Measurements from ENCODE around the gene MACROD1.

Gene MACROD1

DNA sequence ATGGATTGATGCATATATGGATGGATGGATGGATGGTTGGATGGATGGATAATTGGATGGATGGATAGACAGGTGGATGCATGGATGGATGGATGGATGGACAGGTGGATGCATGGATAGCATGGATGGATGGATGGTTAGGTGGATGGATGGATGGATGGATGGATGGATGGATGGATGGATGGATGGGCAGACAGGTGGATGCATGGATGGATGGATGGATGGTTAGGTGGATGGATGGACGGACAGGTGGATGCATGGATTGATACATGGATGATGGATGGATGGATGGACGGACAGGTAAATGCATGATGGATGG lies 52.5 kb downstream of the MACROD1 start:
- no peak for DNase-seq (ENCODE audit: low spot score)

DNA sequence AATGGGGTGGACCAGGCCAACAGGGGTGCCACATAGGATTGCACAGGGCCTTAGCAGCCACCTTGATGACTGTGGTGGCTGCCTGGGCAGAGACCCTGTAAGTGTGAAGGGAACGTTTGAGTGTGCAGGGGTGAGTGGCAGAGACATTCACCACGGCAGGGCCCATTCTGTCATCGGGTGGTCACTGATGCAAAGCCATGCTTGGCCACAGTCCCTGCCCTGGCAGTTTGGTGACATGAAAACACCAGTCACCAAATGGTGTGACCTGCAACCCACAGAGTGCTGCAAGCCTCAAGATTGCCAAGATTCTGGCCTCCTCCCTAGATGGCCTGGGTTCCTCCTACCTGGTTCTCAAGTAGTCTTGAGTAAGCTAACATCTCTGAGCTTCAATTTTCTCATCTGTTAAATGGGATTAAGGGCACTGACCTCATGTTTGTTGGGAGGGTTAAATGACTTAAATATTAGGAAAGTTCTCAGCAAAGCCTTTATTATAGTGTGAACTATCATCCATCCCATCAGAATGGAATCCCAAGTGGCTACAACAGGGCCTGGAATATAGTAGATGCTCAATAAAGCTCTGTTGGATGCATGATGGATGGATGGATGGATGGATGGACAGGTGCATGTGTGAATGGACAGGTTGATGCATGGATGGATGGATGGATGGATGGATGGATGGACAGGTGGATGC lies 53.0 kb downstream of the MACROD1 start:
- DNase-seq (ENCODE audit: low spot score), result no peak

DNA sequence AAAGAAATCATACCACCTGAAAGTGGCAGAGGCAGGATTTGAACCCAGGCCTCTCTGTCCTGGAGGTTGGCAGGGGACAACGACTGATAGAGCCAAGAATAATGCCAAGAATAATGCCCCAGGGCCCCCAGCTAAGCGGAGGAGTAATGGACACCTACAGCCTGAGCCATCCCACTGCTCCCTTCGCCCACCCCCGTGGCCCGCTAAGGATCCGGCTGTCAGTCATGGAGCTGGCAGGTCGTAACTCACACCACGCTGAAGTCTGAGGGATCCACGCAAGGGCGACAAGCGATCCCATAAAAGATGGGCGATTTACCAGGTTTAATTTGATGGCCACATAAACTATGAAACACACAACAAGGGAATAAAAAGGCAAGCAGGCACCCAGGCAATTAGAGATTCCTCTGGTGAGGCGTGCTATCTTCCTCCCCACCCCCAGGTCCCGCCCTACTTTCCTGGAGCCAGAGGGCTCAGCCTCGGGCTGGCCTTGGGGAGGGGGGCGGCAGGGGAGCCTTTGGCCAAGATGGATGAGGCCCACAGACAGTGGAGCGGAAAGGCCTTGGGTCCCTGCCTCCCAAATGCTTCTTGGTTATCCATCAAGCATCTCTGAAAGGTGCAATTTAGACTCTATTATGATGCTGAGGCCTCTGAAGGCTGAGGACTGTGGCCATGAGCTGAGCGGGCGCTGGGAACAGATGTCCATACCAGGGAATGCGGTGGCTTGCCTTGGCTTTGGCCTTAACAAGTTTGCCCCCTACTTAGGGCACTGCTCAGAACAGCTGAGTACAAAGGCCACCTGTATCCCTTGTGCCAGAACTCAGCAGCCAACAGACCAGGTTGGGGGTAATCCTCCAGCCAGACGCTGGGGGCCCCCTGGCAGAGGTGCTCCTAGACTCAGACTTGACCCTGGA lies 55.2 kb downstream of the MACROD1 start:
- no peak for DNase-seq (ENCODE audit: low spot score)

DNA sequence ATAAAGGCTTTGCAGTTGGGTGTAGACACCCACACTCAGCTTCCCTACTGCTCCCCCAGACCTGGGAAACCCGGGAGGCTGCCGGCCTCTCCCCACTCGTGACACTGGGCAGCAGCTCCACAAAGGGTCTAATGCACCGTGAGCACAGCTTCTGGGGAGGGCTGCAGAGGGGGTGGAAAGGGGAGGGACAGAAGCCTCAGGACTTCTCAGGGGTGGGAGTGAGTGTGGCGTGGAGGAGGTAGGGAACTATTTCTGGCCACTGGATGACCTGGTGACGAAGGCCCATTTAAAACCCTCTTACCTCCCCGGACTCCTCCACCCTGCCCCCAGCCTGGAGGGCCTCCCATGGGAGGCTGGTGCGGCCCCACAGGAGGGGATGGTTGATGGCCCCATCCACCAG lies 56.6 kb downstream of the MACROD1 start:
- DNase-seq (ENCODE audit: low spot score), result no peak

DNA sequence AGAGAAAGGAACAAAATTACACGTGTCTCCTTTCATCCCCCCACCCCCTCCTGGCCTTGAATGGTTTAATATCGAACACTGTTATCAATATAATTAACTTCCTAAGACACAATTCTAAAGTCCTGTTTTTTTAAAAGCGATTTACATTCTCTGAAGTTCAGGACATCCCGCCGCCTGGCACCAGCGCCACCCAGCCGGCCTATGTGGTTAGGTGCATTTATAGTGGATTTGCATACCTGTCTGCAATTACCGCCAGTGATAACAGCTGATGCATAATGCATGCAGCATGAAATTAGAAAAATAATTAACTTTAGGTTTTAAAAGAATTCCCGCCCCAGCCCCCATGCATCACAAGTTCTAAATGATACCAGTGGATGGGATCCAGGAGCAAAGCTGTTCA lies 58.6 kb downstream of the MACROD1 start:
- no peak for DNase-seq (ENCODE audit: low spot score)

DNA sequence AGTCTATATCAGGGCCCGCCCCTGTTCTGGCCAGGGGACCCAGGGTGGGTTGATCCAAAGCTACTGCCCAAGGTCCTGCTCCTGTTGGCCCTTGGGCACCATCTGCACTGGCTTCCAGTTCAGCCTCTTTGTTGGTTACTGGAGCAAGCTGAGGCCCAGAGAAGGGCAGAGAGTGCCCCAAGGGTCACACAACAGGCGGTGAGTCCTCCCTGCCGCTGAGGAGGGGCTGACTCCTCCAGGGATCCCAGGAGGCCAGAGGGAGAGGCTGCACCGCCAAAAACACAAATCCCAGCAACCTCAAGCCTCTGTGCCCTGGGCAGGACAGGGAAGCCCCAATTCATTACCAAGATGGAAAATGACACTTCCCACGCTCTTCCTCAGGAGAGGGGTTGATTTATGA lies 61.3 kb downstream of the MACROD1 start:
- no peak for DNase-seq (ENCODE audit: low spot score)

DNA sequence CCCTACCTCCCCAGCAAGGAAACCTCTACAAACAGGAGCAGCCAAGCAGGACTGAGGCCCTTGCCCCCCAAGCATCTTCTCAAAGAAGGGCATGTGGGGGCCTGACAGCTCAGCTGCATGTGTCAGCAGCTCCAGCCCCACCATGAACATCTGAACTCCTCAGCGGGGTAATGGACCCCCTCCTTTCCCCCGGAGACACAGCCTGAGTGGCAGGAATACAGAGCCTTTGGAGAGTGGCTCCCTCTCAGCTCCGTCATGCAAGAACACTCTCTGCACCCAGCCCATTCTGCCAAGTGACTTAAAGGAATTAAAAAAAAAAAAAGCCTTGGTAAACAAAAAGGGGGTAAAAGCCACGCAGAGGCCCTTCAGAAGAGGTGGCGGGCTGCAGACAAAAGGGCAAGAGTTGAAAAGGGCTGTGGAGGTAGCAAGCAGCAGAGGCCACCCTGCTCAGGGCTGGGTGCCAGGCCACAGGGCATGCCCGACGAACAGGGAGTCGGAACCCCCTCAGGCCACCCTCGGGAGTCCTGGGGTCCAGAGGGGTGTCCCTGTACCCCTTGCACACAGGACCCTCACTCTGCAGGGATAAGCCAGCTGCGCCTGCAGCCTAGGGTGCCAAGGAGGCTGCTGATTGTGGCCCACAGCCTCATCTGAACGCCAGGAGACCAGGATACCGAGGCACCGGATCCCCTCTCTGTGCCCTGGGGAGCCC lies 62.5 kb downstream of the MACROD1 start:
- DNase-seq (ENCODE audit: low spot score), result no peak

DNA sequence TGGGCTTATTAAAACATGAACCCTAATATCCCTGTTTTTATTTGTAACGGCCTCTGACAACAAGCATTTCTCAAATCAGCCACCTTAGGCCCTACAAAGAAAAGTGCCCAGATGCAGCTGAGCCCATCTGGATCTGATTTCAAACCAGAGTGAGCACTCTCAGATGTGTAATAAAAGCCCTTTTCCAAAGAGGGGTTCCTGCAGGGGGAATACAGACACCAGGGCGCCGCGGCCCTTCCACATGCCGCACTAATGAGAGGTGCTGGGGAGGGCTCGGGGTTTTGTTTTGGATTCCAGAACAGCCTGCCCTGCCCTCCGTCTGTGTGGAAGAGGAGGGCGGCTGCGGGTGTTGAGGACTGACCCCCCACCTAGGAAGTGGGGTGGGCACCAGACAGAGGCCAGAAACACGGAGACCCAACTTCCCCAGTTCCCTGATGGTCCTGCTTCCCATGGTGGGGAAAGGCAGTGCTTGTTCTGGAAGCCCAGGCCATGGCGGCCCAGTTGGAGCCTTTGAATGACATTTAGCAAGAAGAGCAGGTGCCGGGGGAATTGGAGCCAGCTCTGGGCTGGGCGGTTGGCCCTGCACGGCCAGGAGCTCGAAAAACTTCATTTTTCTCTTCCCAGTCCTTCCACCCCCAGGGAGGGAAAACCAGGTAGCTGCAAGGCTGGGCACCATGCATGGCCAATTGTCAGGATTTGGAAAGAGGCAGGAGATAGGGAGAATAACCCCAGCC lies 63.7 kb downstream of the MACROD1 start:
- DNase-seq (ENCODE audit: low spot score), result no peak

DNA sequence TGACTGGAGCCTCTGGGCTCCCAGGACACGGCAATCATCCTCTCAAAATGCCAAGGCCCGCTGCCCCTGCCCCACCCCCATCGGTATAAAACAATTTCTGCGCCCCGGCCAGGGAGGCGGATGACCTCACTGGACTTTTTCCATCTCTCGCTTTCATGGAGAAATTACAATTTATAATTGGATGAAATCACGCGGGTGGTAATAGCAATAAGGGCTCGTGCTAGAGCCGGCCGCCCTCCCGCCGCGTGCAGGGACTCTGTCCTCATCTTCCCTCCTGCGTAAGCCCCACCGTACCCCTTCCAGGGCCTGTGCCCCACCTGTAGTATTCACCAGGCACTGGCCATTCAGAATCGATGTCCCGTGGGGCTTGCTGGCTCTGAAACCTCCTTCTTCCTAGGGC lies 64.5 kb downstream of the MACROD1 start:
- DNase-seq (ENCODE audit: low spot score), result no peak

DNA sequence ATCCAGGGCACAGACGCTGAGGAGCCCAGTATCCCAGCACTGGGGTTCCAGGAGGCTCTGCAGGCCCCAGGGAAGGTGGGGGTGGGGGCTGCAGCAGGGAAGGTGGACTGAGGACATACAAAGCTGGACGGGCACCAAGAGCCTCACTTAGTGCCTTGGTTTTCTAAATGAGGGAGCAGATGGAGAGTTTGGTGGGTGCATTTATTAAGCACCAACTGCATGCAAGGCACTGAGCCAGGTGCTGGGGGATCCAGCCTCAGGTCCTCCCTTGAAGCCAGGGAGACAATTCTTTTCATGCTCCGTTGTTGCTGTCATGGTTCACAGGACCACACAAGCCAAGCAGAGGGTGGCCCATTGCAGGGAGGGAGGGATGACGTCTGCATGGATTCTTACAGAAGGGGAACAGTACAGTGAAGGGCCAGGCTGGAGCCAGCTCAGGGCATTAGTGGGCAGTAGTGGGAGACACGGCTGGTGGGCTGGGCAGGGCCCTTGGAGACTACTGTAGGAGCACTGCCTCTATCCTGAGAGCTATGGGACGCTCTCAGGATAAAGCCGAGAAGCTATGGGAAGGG lies 65.0 kb downstream of the MACROD1 start:
- no peak for DNase-seq (ENCODE audit: low spot score)

DNA sequence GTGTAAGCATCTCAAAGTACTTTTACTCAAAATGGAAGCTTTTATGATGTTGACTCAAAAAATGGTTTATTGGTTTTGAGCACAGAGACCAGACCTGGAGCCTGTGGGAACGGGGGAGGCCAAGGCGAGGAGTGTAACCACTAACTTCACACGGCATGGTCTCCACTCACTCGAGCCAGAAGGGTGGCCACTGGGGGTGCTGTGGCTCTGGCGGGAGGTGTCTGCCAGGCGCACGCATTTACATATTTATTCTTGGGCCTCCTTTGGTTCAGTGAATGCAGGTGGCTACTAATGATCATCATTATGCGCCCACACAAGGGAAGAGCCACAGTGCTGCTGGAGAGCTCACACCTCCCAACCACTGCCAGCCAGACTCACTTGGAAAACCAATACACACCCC lies 65.6 kb downstream of the MACROD1 start:
- DNase-seq (ENCODE audit: low spot score), result no peak

DNA sequence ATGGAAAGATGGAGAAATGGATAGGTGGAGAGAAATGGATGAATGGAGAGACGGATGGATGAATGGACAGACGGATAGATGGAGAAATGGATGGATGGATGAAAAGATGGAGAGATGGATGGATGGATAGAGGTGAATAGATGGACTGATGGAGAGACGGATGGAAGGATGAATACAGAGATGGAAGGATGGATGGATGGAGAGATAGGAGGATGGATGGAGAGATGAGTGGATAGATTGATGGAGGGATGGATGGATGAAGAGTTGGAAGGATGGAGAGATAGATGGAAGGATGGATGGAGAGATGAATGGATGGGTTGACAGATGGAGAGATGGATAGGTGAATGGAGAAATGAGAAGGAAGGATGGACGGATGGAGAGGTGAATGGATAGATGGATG lies 66.5 kb downstream of the MACROD1 start:
- no peak for DNase-seq (ENCODE audit: low spot score)

DNA sequence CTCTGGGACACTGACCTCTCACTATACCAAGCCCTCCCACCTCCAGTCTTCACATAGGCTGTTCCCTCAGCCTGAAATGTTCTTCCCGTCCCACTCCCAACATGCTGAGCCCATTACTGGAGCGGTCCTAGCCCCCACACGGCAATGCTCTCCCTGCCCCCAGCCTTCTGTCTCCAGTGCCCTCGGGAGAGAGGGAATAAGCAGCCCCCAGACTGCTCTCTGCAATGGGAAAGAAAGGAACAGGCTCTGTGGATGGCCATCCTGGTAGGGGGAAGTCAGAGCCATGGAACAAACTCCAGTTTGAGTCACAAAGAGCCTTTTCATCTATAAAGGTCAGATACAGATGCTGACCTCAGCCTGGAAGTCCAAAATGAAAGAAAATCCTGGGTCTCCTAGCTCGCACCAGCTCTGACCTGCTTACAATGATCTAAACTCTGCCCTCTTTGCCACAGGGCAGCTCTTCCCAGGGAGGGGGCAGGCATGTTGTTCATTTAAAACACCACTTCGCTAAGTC lies 67.5 kb downstream of the MACROD1 start:
- DNase-seq (ENCODE audit: low spot score), result no peak

DNA sequence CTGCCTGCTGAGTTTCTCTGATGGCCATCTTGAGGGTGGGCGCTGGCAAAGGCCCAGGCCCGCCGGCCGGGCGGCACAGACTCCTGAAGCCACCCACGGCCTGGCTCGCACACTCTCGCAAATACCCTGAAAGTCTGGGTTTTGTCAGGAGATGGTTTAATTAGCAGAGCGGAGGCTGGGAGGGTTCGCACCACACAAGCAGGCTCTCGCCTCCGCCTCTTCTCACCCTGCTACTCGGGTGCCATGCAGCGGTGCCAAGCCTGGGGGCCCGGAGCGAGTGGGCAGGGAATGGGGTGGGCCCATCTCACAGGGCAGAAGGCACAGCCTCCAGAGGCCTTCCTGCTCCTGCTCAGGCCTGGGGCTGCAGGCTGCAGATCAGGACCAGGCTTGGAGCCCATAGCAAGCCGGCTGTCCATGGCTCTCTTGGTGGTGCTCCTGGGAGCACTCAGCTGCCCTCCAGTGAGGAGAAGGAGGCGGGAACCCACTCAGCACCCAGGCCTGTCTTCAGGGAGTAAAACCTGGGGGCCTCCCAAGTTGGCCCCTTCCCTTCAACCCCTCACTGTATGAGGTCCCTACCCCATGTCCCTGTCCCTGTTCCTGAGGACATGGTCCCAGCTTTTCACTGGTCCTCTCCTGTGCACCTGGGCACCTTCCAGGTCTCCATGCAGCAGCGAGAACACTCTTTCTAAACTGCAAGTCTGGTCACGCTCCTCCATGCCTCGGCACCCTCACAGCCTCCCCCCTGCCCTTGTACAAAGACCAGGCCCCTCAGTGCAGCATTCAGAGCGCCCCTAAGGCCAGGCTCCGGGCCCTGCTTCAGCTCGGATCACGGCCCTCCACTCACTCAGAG lies 68.2 kb downstream of the MACROD1 start:
- DNase-seq (ENCODE audit: low spot score), result no peak

DNA sequence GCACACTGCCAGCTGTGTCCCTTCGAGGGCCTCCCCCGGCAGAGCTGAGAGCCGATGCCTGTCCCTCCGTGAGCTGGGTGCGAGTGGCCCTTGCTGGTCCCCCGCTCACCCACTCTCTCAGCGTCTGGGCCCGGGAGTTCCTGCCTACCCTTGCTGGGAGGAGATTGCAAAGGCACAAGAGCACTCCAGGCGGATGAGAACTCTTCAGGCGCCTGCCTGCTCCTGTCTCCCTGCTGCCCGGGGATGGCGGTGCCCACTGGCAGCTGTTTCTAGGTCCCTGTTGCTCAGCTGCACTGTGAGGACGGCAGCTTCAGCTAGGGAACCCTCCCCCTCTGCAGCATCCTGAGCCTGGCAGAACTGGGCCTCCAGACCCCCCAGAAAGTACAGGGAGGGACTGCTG lies 69.1 kb downstream of the MACROD1 start:
- DNase-seq (ENCODE audit: low spot score), result no peak

DNA sequence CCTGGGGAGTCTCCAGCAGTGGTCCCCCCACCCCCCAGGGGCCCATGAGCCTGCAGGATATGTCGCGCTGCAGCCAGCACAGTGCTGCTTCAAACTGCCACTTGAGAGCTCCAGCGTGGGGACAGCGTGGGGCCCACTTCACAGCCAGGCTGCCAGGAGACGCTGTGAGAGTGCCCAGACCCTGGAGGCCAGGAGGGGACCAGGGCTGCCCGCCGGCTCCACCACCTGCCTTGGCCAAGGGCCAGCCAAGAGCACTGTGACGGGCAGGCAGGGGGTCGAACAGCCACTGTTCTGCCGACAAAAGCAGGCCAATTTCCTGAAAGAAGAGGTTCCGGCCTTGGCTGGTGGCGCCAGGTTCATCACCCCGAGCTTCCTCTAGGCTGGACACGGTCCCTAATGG lies 70.0 kb downstream of the MACROD1 start:
- no peak for DNase-seq (ENCODE audit: low spot score)

DNA sequence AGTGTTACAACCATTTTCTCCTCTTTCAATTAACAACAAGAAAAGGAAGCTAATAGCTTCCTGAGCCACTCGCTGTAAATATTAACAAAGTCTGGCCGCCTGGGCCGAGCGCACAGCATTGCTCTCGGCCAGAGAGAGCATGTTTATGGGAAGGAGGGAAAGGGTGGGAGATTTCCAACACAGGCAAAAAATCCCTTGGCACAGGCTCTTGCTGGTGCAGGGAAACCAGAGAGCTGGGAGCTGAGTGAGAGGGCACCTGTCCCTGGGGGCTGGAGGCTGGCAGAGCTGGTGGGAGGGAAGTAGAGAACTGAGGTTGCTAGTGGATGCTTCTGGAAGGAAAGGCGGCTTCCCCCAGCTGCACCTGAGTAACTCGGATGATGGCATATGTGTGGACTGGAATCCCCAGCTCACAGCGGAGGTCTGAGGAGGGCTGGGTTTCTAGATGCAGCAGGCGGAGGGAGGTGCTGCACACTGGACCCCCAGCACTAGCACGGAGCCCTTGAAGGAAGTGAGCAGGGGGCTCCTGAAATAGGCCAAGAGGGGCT lies 70.6 kb downstream of the MACROD1 start:
- DNase-seq (ENCODE audit: low spot score), result no peak

DNA sequence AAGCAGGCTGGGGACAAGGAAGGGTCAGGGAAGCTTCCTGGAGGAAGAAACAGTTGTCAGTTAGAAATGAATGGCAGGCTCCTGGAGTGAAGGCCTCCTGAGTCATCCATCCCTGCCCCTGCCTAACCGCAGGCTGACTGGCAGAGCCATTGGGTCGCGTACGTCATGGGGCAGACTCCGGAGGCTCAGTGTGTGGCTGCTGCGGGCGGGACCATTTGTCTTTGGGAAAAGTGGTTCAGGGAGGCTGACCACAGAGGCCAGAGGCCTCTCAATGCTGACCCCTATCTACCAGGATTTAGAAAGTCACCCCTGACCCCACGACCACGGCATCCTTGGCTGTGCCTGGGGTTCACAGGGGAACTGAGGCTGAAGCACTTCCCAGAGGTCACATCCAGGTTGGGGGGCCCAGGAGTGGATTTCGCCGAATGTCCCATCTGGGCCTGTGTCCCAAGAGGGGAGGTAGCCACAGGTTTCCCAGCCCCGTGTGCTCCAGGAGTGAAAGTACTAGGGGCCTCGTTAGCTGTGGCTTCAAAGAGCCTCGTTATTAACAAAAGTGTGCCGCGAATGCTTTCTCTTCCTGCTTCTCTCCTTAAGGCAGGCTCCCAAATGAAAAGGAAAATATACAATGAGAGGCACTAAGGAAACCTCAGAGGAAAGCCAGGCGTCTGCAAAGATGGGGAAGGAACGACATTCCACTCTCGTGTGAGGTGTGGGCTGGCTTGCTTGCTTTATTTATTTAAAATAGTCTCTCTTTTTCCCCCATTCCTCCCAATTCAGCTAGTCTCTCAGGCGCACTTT lies 71.3 kb downstream of the MACROD1 start:
- DNase-seq (ENCODE audit: low spot score), result peak; percentile 79

DNA sequence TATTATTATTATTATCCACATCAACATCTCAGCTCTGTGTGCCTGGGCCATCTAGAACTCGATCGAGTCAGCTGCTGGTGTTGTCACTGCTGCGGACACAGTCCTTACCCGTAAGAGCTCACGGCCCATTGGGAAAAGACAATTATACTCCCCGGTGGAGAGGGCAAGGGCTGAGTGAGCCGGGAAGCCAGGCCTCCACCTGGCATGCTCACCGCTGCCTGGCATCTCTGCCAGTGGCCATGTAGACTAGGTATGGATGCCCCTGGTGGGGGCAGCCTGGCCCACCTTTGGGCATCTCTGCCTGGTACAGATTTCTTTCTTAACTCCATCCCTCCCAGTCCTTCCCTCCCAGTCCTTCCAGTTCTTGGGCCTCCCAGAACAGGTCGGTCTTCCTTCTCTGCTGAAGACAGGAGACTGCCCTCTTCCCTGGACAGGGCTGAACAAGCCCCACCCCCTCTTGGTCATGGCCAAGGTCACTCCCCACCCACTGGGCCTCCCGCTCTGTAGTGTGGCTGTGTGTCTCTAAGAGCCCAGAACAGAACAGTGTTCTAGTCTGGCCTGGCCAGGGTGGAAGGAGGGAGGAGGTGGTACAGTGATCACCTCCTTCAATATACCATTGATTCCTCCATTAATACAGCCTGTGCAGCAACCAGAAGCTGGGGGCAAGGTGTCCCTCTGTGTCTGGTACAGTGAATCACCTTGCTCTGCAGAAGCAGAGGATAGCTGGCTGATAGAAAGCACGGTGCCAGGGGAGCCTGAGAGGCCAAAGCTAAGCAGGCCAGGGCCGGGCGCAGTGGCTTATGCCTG lies 72.5 kb downstream of the MACROD1 start:
- no peak for DNase-seq (ENCODE audit: low spot score)

Data from AG08396 (cell line).